Embryonic facial prominence (tissue), 1 donor: ENCODE results near the gene POLR2A.
A peak's percentile ranks its signal among the peaks of the same experiment; 100 is the strongest.
"Not testable (repeated sequence)": the region's sequence is repeated elsewhere in the genome, so short reads cannot be mapped to it uniquely, and the experiment has no call there.

ENCODE experiments used
- DNase-seq: peaks from one replicate; pipeline ENCODE4 v3.0.0-alpha.2; 2016; ENCODE audit errors: extremely low spot score

Gene POLR2A

GRCh38 chr17:7478276-7479212, 5.6 kb upstream of the POLR2A start:
- no peak for DNase-seq

GRCh38 chr17:7479213-7480088, 4.7 kb upstream of the POLR2A start, which contains the start of gene ZBTB4:
Gene ZBTB4 (minus strand): TSS chr17:7479631. CDS start chr17:7466801, 12,830 bp downstream.
- DNase-seq = no peak

- no peak for DNase-seq
Measured at GRCh38 chr17:7480089-7480384, 4.1 kb upstream of the POLR2A start.

- not testable (repeated sequence) for DNase-seq
Measured at GRCh38 chr17:7481275-7481674, 2.9 kb upstream of the POLR2A start, which contains the start of gene SLC35G6. Gene SLC35G6 (plus strand): TSS chr17:7481446. CDS start chr17:7481517, 71 bp downstream.

GRCh38 chr17:7481842-7482741, 2.1 kb upstream of the POLR2A start:
- DNase-seq = not testable (repeated sequence)

- not testable (repeated sequence) for DNase-seq
Measured at GRCh38 chr17:7482742-7483088, 1.5 kb upstream of the POLR2A start.

- peak; percentile 90 for DNase-seq
Measured at GRCh38 chr17:7483255-7484066, 705 bp upstream of the POLR2A start.

GRCh38 chr17:7484919-7485377, 782 bp downstream of the POLR2A start:
- no peak for DNase-seq

GRCh38 chr17:7486181-7486580, 2.0 kb downstream of the POLR2A start:
- no peak for DNase-seq

GRCh38 chr17:7490144-7490543, 6.0 kb downstream of the POLR2A start:
- DNase-seq = no peak

GRCh38 chr17:7491583-7491982, 7.4 kb downstream of the POLR2A start:
- no peak for DNase-seq

GRCh38 chr17:7493941-7494340, 9.8 kb downstream of the POLR2A start:
- no peak for DNase-seq

- no peak for DNase-seq
Measured at GRCh38 chr17:7495906-7496434, 11.8 kb downstream of the POLR2A start.

- no peak for DNase-seq
Measured at GRCh38 chr17:7496470-7497183, 12.5 kb downstream of the POLR2A start.

GRCh38 chr17:7497228-7497627, 13.1 kb downstream of the POLR2A start:
- no peak for DNase-seq

- DNase-seq = no peak
Measured at GRCh38 chr17:7497636-7498035, 13.5 kb downstream of the POLR2A start.

GRCh38 chr17:7499161-7499560, 15.0 kb downstream of the POLR2A start:
- DNase-seq = no peak

GRCh38 chr17:7501729-7502128, 17.6 kb downstream of the POLR2A start:
- no peak for DNase-seq

- no peak for DNase-seq
Measured at GRCh38 chr17:7502171-7502847, 18.1 kb downstream of the POLR2A start.
